ENCODE data around the gene FAM53B. TPM values are rescaled to one million over a fixed set of nuclear protein-coding genes. Genes with fewer than 3 reads are reported as not detected.

FAM53B gene
- total RNA-seq, 4 donors from 2014 or later: 140 to 253 (median 192) TPM

DNA sequence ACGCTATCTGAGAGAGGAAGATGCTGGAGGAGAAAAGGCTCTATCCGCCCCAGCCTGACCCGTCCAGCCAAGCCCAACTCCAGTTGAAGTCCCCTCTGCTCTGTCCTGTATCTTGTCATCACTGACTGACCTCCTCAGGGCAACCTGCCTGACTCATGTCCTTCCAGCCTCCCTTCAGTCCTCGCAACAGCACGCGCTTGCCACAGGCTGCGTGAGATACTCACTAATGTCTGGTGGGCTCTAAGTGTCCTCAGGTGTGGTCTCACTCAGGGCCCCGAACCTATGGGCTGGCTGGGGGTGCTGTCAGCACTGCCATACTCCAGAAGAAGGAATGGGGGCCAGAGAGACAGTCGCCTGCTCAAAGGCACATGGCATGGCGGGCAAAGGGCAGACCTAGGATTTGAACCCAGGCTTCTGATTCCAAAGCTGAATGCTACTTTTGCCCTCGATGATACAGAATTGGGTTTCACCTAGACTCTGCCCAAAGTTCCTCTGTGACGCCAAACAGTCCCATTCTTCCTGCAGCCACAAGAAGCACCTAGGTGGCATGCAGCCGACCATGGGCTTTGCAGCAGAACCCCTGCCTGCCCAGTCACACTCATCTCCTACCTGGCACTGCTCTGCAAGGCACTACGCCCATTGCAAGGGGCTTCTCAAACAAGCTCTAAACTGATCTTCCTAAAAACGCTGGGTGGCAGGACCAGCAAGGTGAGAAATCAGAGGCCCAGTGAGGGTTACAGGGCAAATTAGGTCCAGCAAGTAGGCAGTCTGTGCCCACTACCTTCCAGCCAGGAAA, 8.5 kb downstream of the FAM53B start:
- in situ Hi-C loops (cut with MboI; ENCODE audit: low sequenced_read_pairs in 4 of 4) (loop anchor here in 2 of 4 donors (25.0 kb wide), 2 partner anchors 98 to 198 kb away; no protein-coding TSS in a partner anchor), intact Hi-C loops (cut with DNase I; ENCODE audit: low total_unique reads) (loop anchor here (10.0 kb wide), 1 partner anchor 419 kb away; no protein-coding TSS in a partner anchor)
- Histone ChIP-seq H3K27me3 (no peaks in the 10 kb centered on the region), H3K4me1 (peaks cover 100% of the 10 kb centered on the region in 2 donors), H3K9me3 (no peaks in the 10 kb centered on the region), H3K27ac (peak overlapping the region; percentile 92 to 97 (median 92)), H3K4me3 (peak overlapping the region; percentile 30 to 39 (median 37)), H3K36me3 (no peaks in the 10 kb centered on the region)
- no peak for TF ChIP-seq POLR2A (IDR thresholded peaks at IDR 0.05)
- TF ChIP-seq, protein P1, sequence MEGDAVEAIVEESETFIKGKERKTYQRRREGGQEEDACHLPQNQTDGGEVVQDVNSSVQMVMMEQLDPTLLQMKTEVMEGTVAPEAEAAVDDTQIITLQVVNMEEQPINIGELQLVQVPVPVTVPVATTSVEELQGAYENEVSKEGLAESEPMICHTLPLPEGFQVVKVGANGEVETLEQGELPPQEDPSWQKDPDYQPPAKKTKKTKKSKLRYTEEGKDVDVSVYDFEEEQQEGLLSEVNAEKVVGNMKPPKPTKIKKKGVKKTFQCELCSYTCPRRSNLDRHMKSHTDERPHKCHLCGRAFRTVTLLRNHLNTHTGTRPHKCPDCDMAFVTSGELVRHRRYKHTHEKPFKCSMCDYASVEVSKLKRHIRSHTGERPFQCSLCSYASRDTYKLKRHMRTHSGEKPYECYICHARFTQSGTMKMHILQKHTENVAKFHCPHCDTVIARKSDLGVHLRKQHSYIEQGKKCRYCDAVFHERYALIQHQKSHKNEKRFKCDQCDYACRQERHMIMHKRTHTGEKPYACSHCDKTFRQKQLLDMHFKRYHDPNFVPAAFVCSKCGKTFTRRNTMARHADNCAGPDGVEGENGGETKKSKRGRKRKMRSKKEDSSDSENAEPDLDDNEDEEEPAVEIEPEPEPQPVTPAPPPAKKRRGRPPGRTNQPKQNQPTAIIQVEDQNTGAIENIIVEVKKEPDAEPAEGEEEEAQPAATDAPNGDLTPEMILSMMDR (IDR thresholded peaks at IDR 0.05 in 4 of 5, conservative IDR thresholded peaks at IDR 0.05 in 1 of 5): no peak
- ATAC-seq (no peak), DNase-seq (no peak)

GRCh38 chr10:124734311-124735166, 9.6 kb downstream of the FAM53B start:
- H3K4me1 ChIP-seq: peaks cover 100% of the 10 kb centered on the region in 2 donors
- H3K9me3 ChIP-seq: no peaks in the 10 kb centered on the region
- H3K4me3 ChIP-seq: no peak overlapping the region
- no peak for ATAC-seq
- H3K27me3 ChIP-seq: no peaks in the 10 kb centered on the region
- TF ChIP-seq, protein P1 (IDR thresholded peaks at IDR 0.05 in 4 of 5, conservative IDR thresholded peaks at IDR 0.05 in 1 of 5): no peak
- no peak for TF ChIP-seq POLR2A (IDR thresholded peaks at IDR 0.05)
- DNase-seq: no peak
- intact Hi-C loops (cut with DNase I; ENCODE audit: low total_unique reads): loop anchor here (10.0 kb wide), 1 partner anchor 420 kb away; no protein-coding TSS in a partner anchor
- in situ Hi-C loops (cut with MboI; ENCODE audit: low sequenced_read_pairs in 4 of 4): loop anchor here in 2 of 4 donors (25.0 kb wide), 2 partner anchors 97 to 197 kb away; no protein-coding TSS in a partner anchor
- H3K36me3 ChIP-seq: no peaks in the 10 kb centered on the region
- peak overlapping the region; percentile 92 to 97 (median 92) for H3K27ac ChIP-seq

GRCh38 chr10:124733571-124734245, 10.5 kb downstream of the FAM53B start:
- peak; percentile 8 to 18 for ATAC-seq
- in situ Hi-C loops (cut with MboI; ENCODE audit: low sequenced_read_pairs in 4 of 4) (loop anchor here in 2 of 4 donors (25.0 kb wide), 2 partner anchors 96 to 196 kb away; no protein-coding TSS in a partner anchor), intact Hi-C loops (cut with DNase I; ENCODE audit: low total_unique reads) (loop anchor here (10.0 kb wide), 1 partner anchor 421 kb away; no protein-coding TSS in a partner anchor)
- DNase-seq: no peak
- TF ChIP-seq POLR2A (IDR thresholded peaks at IDR 0.05): no peak
- TF ChIP-seq, protein P1 (IDR thresholded peaks at IDR 0.05 in 4 of 5, conservative IDR thresholded peaks at IDR 0.05 in 1 of 5): no peak
- Histone ChIP-seq H3K27ac (peak overlapping the region; percentile 92 to 97 (median 92)), H3K36me3 (no peaks in the 10 kb centered on the region), H3K4me3 (peak overlapping the region in 3 of 4 donors; percentile 6 to 36 (median 25)), H3K9me3 (no peaks in the 10 kb centered on the region), H3K4me1 (peaks cover 100% of the 10 kb centered on the region in 2 donors), H3K27me3 (no peaks in the 10 kb centered on the region)

Data from gastrocnemius medialis (tissue), 4 donors.